HepG2 (cell line): ENCODE data around the gene CBY1.

Source experiments
- CTCF ChIP-seq: sonication (generic); formaldehyde crosslinking; IDR thresholded peaks from 2 replicates; pipeline ENCODE4 v1.5.0; 2020; ENCODE audit warnings: mild to moderate bottlenecking, missing genetic modification reagents, moderate library complexity
- HDAC1 ChIP-seq: sonication (generic); formaldehyde crosslinking; IDR thresholded peaks from 2 replicates; pipeline ENCODE4 v1.5.1; 2020; ENCODE audit warnings: mild to moderate bottlenecking, missing genetic modification reagents
- ZNF713 ChIP-seq: sonication (generic); formaldehyde crosslinking; IDR thresholded peaks from 2 replicates; pipeline ENCODE4 v1.4.0; 2020; ENCODE audit warnings: mild to moderate bottlenecking, missing genetic modification reagents

- no peak for TF ChIP-seq ZNF713 (CRISPR knock-in tag)
- no peak for TF ChIP-seq HDAC1 (CRISPR knock-in tag)
- no peak for TF ChIP-seq CTCF
These were observed 42.1 kb downstream of the CBY1 start for GRCh38 chr22:38698407-38699094.
